K562 (cell line): ENCODE data around the gene OR5B2. TPM values are rescaled to one million over a fixed set of nuclear protein-coding genes. Genes with fewer than 3 reads are reported as not detected.
A peak's percentile ranks its signal among the peaks of the same experiment; 100 is the strongest.

Source experiments
- ATAC-seq: fragments of 200-7000 bp; cut with Tn5 transposase; 3 replicates; pipeline ENCODE4 v1.9.1; 2020; ENCODE audit warnings: moderate library complexity
- BruUV-seq: library from RNA; stranded (reverse); fragments of 400-500 nt; replicated peaks from 2 replicates; lab custom pipeline; 2021; lab: Mats Ljungman, UMichigan
- CTCF ChIA-PET: fragments of 300-600 bp; formaldehyde crosslinking; extraction: SDS; loops from one replicate; lab custom pipeline; 2021; ENCODE audit warnings: low intra/inter-chr PET ratio; lab: Yijun Ruan, JAX
- POLR2A ChIA-PET: fragments of 300-600, 350-650 bp; sonication (Branson Sonifier 250); formaldehyde crosslinking; extraction: SDS; loops from one replicate; lab custom pipeline; 2021; ENCODE audit warnings: antibody characterized with exemption, inconsistent platforms; lab: Yijun Ruan, JAX
- DNase-seq, 4 experiments: peaks; one replicate each; pipeline versions ENCODE4 v3.0.0 to v3.0.0-alpha.2; 2011 to 2018; ENCODE audit warnings: low spot score in 3 of 4, mixed read lengths in 3 of 4; ENCODE audit errors: extremely low read depth in 1 of 4
- FAIRE-seq: peaks from 2 replicates; lab custom pipeline; 2011; peaks lifted over from hg19 to GRCh38; lab: Jason Lieb, UNC
- H2AFZ ChIP-seq: 2 replicates; pipeline ENCODE4 v1.6.0; 2011; ENCODE audit warnings: low read depth, low read length, control low read depth, inconsistent platforms
- H3K27ac ChIP-seq: fragments of 200-600 bp; 3 replicates; pipeline ENCODE4 v1.8.0; 2011; ENCODE audit warnings: low read depth, mild to moderate bottlenecking, control low read depth, inconsistent platforms, low read length, moderate library complexity, mixed read lengths; ENCODE audit errors: extremely low read depth
- H3K27me3 ChIP-seq, 2 experiments: fragments of 300-600 bp in 1 of 2; 2 replicates in 1 of 2; 3 replicates in 1 of 2; pipeline versions ENCODE4 v1.6.0 to v1.8.0; 2011; ENCODE audit warnings: inconsistent platforms in 2 of 2, low read length in 2 of 2, mild to moderate bottlenecking in 1 of 2, mixed read lengths in 1 of 2, moderate library complexity in 1 of 2; ENCODE audit not compliant: control insufficient read depth in 2 of 2, insufficient read depth in 2 of 2
- H3K36me3 ChIP-seq: fragments of 300-600 bp; 3 replicates; pipeline ENCODE4 v1.8.0; 2011; ENCODE audit warnings: mild to moderate bottlenecking, low read length, inconsistent platforms; ENCODE audit not compliant: control insufficient read depth, insufficient read depth
- H3K4me1 ChIP-seq, 2 experiments: fragments of 200-600 bp in 1 of 2; replicated peaks in 1 of 2; 2 replicates in 1 of 2; 3 replicates in 1 of 2; pipeline versions ENCODE4 v1.5.1 to v1.8.0; 2011; ENCODE audit warnings: inconsistent platforms in 2 of 2, low read length in 2 of 2, mild to moderate bottlenecking in 1 of 2, mixed read lengths in 1 of 2, moderate library complexity in 1 of 2; ENCODE audit not compliant: control insufficient read depth in 2 of 2, insufficient read depth in 2 of 2
- H3K4me2 ChIP-seq: 2 replicates; pipeline ENCODE4 v1.6.1; 2011; ENCODE audit warnings: low read length, control low read depth, inconsistent platforms, mixed read lengths; ENCODE audit not compliant: insufficient read depth
- H3K4me3 ChIP-seq: fragments of 200-600 bp; sonication (generic), shearing (Covaris generic); 2 replicates; pipeline ENCODE4 v1.5.1; 2016; ENCODE audit warnings: control low read depth, inconsistent platforms
- H3K79me2 ChIP-seq: fragments of 200-600 bp; 3 replicates; pipeline ENCODE4 v1.8.0; 2011; ENCODE audit warnings: low read length, inconsistent platforms; ENCODE audit not compliant: control insufficient read depth, insufficient read depth
- H3K9ac ChIP-seq, 2 experiments: 2 replicates each; pipeline versions ENCODE4 v1.6.0 to v1.6.1; 2011; ENCODE audit warnings: low read depth in 2 of 2, low read length in 2 of 2, control low read depth in 1 of 2, inconsistent platforms in 1 of 2, mild to moderate bottlenecking in 1 of 2, mixed read lengths in 1 of 2; ENCODE audit not compliant: insufficient read depth in 1 of 2
- H3K9me1 ChIP-seq: one replicate; pipeline ENCODE4 v1.6.0; 2011; ENCODE audit warnings: inconsistent platforms, mild to moderate bottlenecking, low read length, moderate library complexity; ENCODE audit not compliant: control insufficient read depth, insufficient read depth
- H3K9me3 ChIP-seq: replicated peaks from 2 replicates; pipeline ENCODE4 v1.5.1; 2011; ENCODE audit warnings: low read depth, low read length, inconsistent platforms; ENCODE audit not compliant: control insufficient read depth, insufficient read depth
- H4K20me1 ChIP-seq: replicated peaks from 2 replicates; pipeline ENCODE4 v1.6.1; 2011; ENCODE audit warnings: low read length, inconsistent platforms, mixed read lengths; ENCODE audit not compliant: control insufficient read depth, insufficient read depth
- CBFB ChIP-seq: sonication (generic); formaldehyde crosslinking; IDR thresholded peaks from 2 replicates; pipeline ENCODE4 v1.4.0; 2020; ENCODE audit warnings: mild to moderate bottlenecking, missing genetic modification reagents
- CBX2 ChIP-seq: fragments of 200-600 bp; sonication (generic); IDR thresholded peaks from one replicate; pipeline ENCODE4 v1.6.1; 2012; ENCODE audit warnings: mild to moderate bottlenecking, low read length, inconsistent platforms; ENCODE audit not compliant: insufficient read depth, poor library complexity, severe bottlenecking
- CEBPB ChIP-seq: fragments of 450-650 bp; IDR thresholded peaks from 2 replicates; pipeline ENCODE4 v1.6.1; 2016; ENCODE audit warnings: missing genetic modification characterization, missing compliant biosample characterization
- CEBPG ChIP-seq, 3 experiments: fragments of 200-800 bp in 1 of 3; sonication (Bioruptor generic) in 1 of 3; sonication (generic) in 1 of 3; formaldehyde crosslinking in 1 of 3; IDR thresholded peaks in 2 of 3; conservative IDR thresholded peaks in 1 of 3; 2 replicates each; pipeline versions ENCODE4 v1.6.1 to v1.8.0; 2016 to 2022; ENCODE audit warnings: missing compliant biosample characterization in 2 of 3, missing genetic modification characterization in 2 of 3, mild to moderate bottlenecking in 1 of 3, missing genetic modification reagents in 1 of 3
- ETS2 ChIP-seq: IDR thresholded peaks from 2 replicates; pipeline ENCODE4 v1.6.1; 2016; ENCODE audit warnings: borderline replicate concordance, missing genetic modification characterization, mild to moderate bottlenecking, moderate library complexity, missing compliant biosample characterization; ENCODE audit not compliant: poor library complexity, severe bottlenecking
- ILK ChIP-seq: fragments of 450-650 bp; IDR thresholded peaks from 2 replicates; pipeline ENCODE4 v1.6.1; 2016; ENCODE audit warnings: missing genetic modification characterization, low read depth, mild to moderate bottlenecking, missing compliant biosample characterization, moderate library complexity, borderline replicate concordance
- SMAD1 ChIP-seq: fragments of 150-350 bp; IDR thresholded peaks from 2 replicates; pipeline ENCODE4 v1.6.1; 2014; ENCODE audit warnings: low read length, low read depth; ENCODE audit not compliant: partially characterized antibody
- SREBF1 ChIP-seq: fragments of 150-350 bp; IDR thresholded peaks from 2 replicates; pipeline ENCODE4 v1.6.1; 2014; ENCODE audit warnings: antibody characterized with exemption, low read depth, low read length, borderline replicate concordance
- WGBS: fragments of 100-300 bp; shearing (Covaris generic); methylation state at CpG from one replicate; pipeline ENCODE4 v1.1.6; 2016; ENCODE audit warnings: low coverage, mixed read lengths; ENCODE audit not compliant: insufficient coverage; ENCODE audit errors: missing lambda C conversion rate; 5-methylcytosine and 5-hydroxymethylcytosine counted together
- in situ Hi-C: fragments of 300-500 bp; cut with MboI; formaldehyde crosslinking; loops from 4 replicates; pipeline ENCODE4 v1.15.0; 2018; ENCODE audit warnings: inconsistent platforms, mixed read lengths
- intact Hi-C: fragments of 100-400 bp; cut with micrococcal nuclease; formaldehyde crosslinking; loops from 2 replicates; pipeline ENCODE4 v1.14.2; 2022
- polyA plus RNA-seq, 8 experiments: library from polyadenylated mRNA; depleted of rRNA in 4 of 8; stranded (reverse) in 5 of 8; unstranded in 3 of 8; fragments of >200 nt; fragmentation: Nextera tagmentation in 2 of 8; fragmentation: Illumina TruSeq in 1 of 8; extraction: Ambion mirVana in 2 of 8; extraction: Trizol in 1 of 8; gene quantifications; 2 replicates each; pipeline versions ENCODE4 v1.2.1 to v1.2.3, GENCODE V29; 2011 to 2014; ENCODE audit warnings: inconsistent platforms in 1 of 8, missing spikeins in 1 of 8
- total RNA-seq, 7 experiments: library from RNA; depleted of rRNA in 6 of 7; stranded (reverse); fragments of >200 nt in 6 of 7; fragmentation: Illumina TruSeq in 2 of 7; extraction: Trizol in 2 of 7; gene quantifications; 2 replicates each; pipeline versions ENCODE4 v1.2.1 to v1.2.3, GENCODE V29; 2011 to 2021; ENCODE audit warnings: low replicate concordance in 1 of 7

Gene OR5B2
- total and polyA plus RNA-seq, 9 of the 15 experiments (the other 6 are each of a cell fraction or from before 2014, with no cell fraction given): not detected

DNA sequence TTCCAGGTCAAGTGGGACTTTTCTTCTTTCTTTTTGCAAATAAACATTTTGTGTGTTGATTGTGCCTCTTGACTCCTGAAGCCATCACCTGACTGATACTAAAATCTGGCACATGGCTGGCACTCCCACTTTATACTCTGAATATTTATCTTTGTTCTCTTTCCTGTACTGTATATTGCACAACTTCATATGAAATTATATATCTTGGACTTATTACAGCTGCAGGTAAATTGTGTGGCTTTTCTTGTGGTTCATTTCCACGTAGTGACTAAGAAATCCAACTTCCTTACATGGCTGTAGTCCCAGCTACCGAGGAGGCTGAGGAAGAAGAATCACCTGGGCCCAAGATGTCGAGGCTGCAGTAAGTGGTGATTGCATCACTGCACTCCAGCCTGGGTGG, 37.8 kb upstream of the OR5B2 start:
- Histone ChIP-seq H3K4me1 (no peaks in the 10 kb centered on the region), H3K9ac (no peak overlapping the region), H3K79me2 (no peaks in the 10 kb centered on the region), H3K9me3 (no peaks in the 10 kb centered on the region), H4K20me1 (no peaks in the 10 kb centered on the region), H3K27me3 (no peaks in the 10 kb centered on the region), H3K4me3 (no peak overlapping the region), H3K27ac (no peak overlapping the region)
- BruUV-seq: no TSS peak
- WGBS: 3% methylated on average over 3 of the region's 3 CpGs
- ATAC-seq: no peak
- DNase-seq: no peak
- POLR2A ChIA-PET: no interaction called here
- TF ChIP-seq CEBPB (tag) (peak; percentile 61), CEBPG (CRISPR knock-in tag; IDR thresholded peaks at IDR 0.05) (no peak), CEBPG (tag; conservative IDR thresholded peaks at IDR 0.05 in 1 of 2, IDR thresholded peaks at IDR 0.05 in 1 of 2) (peak; percentile 21 to 53; a peak in 1 of 4 replicates), SMAD1 (no peak), ILK (tag) (no peak), SREBF1 (no peak), CBX2 (no peak), ETS2 (tag) (no peak), CBFB (no peak)
- TF ChIP-seq, all 486 proteins: peak for 2
- Histone ChIP-seq H3K36me3 (no peaks in the 10 kb centered on the region), H3K4me2 (no peak overlapping the region), H2AFZ (no peak overlapping the region), H3K9me1 (no peaks in the 10 kb centered on the region)
- CTCF ChIA-PET: no interaction called here
- in situ Hi-C loops: no loop called here
- intact Hi-C loops: no loop called here
- no peak for FAIRE-seq
